Mesodermal cell (in vitro differentiated cells): ENCODE measurements around the gene ZCWPW1.

Source experiments
- H3K27ac ChIP-seq: 2 replicates; pipeline ENCODE4 v1.7.0; 2013; ENCODE audit warnings: mild to moderate bottlenecking, low read depth, low read length, moderate library complexity; ENCODE audit not compliant: severe bottlenecking
- H3K36me3 ChIP-seq: 2 replicates; pipeline ENCODE4 v1.7.1; 2013; ENCODE audit warnings: mild to moderate bottlenecking, low read length, moderate library complexity; ENCODE audit not compliant: control insufficient read depth, insufficient read depth
- H3K4me1 ChIP-seq: one replicate; pipeline ENCODE4 v1.7.1; 2013; ENCODE audit warnings: mild to moderate bottlenecking, low read length; ENCODE audit not compliant: insufficient read depth, control insufficient read depth, poor library complexity, severe bottlenecking
- H3K4me3 ChIP-seq: 2 replicates; pipeline ENCODE4 v1.7.0; 2013; ENCODE audit warnings: low read length, control low read depth, mild to moderate bottlenecking; ENCODE audit not compliant: insufficient read depth, poor library complexity, severe bottlenecking; ENCODE audit errors: extremely low read depth
- H3K9me3 ChIP-seq: 2 replicates; pipeline ENCODE4 v1.7.1; 2013; ENCODE audit warnings: mild to moderate bottlenecking, low read length, moderate library complexity; ENCODE audit not compliant: control insufficient read depth
- WGBS, 2 experiments: methylation state at CpG; one replicate each; pipeline ENCODE4 v1.1.5; 2013; ENCODE audit warnings: missing lambda C conversion rate in 2 of 2; ENCODE audit not compliant: insufficient coverage in 2 of 2; 5-methylcytosine and 5-hydroxymethylcytosine counted together

Gene ZCWPW1

GRCh38 chr7:100430493-100431285 is 2.2 kb upstream of the ZCWPW1 start:
- H3K36me3 ChIP-seq, result peaks cover 50% of the 10 kb centered on the region
- WGBS, 2 experiments, result 45 to 69% methylated on average over 23 to 24 of the region's 31 CpGs
- H3K4me3 ChIP-seq, result peak overlapping the region; percentile 78
- H3K9me3 ChIP-seq, result peaks cover 4% of the 10 kb centered on the region
- peak overlapping the region; percentile 99 for H3K27ac ChIP-seq
- H3K4me1 ChIP-seq, result peaks cover 15% of the 10 kb centered on the region

GRCh38 chr7:100429637-100430492 is 1.4 kb upstream of the ZCWPW1 start, which contains the start of gene MEPCE:
TSS of gene MEPCE (plus strand) at chr7:100429831. CDS start at chr7:100430019, 188 bp downstream.
- H3K9me3 ChIP-seq, result peaks cover 4% of the 10 kb centered on the region
- H3K4me3 ChIP-seq, result peak within 1 kb of the TSS; percentile 78
- 0 to 1% methylated on average over 47 to 65 of the region's 95 CpGs for WGBS, 2 experiments
- H3K4me1 ChIP-seq, result peaks cover 15% of the 10 kb centered on the region
- H3K27ac ChIP-seq, result peak within 1 kb of the TSS; percentile 99
- peaks cover 44% of the 10 kb centered on the region for H3K36me3 ChIP-seq

DNA sequence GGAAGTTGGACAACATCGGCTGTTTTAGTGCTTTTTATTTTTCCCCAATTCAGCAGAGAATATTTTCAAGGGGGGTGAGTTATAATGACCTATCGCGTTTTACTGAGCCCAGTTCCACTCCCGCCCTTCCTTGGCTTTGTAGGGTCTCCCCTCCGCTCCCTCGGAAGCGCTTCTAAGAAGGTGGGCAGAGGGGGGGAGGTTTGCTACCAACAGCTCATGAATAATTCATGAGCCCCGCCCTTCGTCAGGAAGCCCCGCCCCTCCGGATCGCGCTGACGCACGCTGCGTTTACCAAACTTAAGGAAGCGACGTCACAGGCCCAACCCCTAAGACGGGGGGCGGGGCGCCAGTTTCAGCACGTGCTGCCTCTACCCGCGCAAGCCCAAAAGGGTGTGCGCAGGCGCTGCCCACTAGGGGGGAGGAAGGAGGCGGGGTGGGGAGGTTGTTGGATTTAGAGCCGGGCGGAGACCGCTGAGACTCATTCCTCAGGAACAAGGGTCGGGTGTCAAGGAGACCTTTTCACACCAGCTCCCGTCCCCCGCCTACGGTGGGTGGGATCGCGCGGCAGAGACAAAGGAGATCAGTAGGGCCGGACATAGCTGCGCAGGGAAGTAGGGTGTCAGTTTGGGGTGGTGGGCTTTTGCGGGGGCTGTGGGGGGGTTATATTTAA is 599 bp upstream of the ZCWPW1 start:
- WGBS, 2 experiments, result 0% methylated on average over 13 to 37 of the region's 40 CpGs
- H3K36me3 ChIP-seq, result peaks cover 36% of the 10 kb centered on the region
- peak overlapping the region; percentile 78 for H3K4me3 ChIP-seq
- H3K27ac ChIP-seq, result peak overlapping the region; percentile 99
- H3K4me1 ChIP-seq, result peaks cover 15% of the 10 kb centered on the region
- peaks cover 4% of the 10 kb centered on the region for H3K9me3 ChIP-seq

GRCh38 chr7:100427762-100428198 is 723 bp downstream of the ZCWPW1 start:
- Histone ChIP-seq H3K9me3 (peaks cover 4% of the 10 kb centered on the region), H3K4me1 (peaks cover 15% of the 10 kb centered on the region), H3K4me3 (peak overlapping the region; percentile 78), H3K27ac (no peak overlapping the region), H3K36me3 (peaks cover 23% of the 10 kb centered on the region)
- 74 to 76% methylated on average over 8 to 12 of the region's 16 CpGs for WGBS, 2 experiments

DNA sequence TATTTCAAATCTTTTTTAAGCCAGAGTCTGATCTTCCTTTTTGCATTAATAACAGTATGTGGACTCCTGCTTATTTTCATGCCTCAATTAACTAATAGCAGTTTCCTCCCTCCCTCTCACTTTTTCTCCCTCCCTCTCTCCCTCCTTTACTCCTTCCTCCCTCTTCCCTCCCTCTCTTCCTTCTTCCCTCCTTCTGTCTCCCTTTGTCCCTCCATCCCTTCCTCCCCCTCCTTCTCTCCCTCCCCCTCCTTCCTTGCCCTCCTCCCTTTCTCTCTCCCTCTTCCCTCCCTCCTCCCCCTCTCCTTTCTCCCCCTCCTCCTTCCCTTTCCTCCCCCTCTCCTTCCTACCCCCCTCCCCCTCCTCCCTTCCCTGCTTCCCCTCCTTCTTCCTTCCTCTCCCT is 2.0 kb downstream of the ZCWPW1 start:
- H3K4me3 ChIP-seq, result no peak overlapping the region
- H3K9me3 ChIP-seq, result peaks cover 4% of the 10 kb centered on the region
- H3K4me1 ChIP-seq, result peaks cover 9% of the 10 kb centered on the region
- H3K36me3 ChIP-seq, result peaks cover 10% of the 10 kb centered on the region
- H3K27ac ChIP-seq, result no peak overlapping the region

- Histone ChIP-seq H3K9me3 (peaks cover 4% of the 10 kb centered on the region), H3K27ac (no peak overlapping the region), H3K4me3 (no peak overlapping the region), H3K36me3 (no peaks in the 10 kb centered on the region), H3K4me1 (no peaks in the 10 kb centered on the region)
- WGBS, 2 experiments, result no CpG with 5 or more reads among the region's 1 CpG
Observed at GRCh38 chr7:100425347-100425746, 3.2 kb downstream of the ZCWPW1 start.

- WGBS, 2 experiments, result 77 to 80% methylated on average over 2 to 3 of the region's 6 CpGs
- no peak overlapping the region for H3K4me3 ChIP-seq
- no peak overlapping the region for H3K27ac ChIP-seq
- peaks cover 4% of the 10 kb centered on the region for H3K9me3 ChIP-seq
- no peaks in the 10 kb centered on the region for H3K4me1 ChIP-seq
- no peaks in the 10 kb centered on the region for H3K36me3 ChIP-seq
Observed at GRCh38 chr7:100423315-100423714, 5.2 kb downstream of the ZCWPW1 start.

DNA sequence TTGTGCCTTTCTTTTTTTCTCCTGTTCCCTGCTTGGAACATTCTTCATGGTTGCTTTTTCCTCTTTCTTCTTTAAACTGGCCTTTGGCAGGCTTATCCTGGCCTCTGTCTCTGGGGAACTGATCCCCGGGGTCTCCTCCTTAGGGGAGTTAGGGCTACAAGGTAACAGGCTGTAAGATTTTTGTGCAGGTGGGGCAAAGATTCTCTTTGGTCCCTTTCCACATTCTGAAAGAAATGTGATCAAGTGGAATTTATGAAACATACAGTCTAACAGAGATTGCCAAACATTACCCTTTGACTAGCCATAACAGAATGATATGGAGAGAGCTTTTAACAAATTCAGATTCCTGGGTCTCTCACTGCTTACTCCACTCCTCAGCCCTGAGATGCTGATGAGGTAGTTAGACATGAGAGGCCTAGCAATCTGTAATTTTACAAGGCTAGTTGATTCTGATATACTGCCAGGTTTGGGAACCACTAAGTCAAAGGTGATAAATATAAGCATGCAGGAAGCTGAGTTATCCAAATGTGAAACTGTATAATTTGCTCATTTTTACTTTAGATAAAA is 8.8 kb downstream of the ZCWPW1 start:
- H3K4me3 ChIP-seq, result no peak overlapping the region
- H3K27ac ChIP-seq, result no peak overlapping the region
- H3K4me1 ChIP-seq, result no peaks in the 10 kb centered on the region
- WGBS, 2 experiments, result 75% methylated on average over 1 of the region's 1 CpG; no CpG with 5 or more reads in 1 of the 2 experiments
- no peaks in the 10 kb centered on the region for H3K36me3 ChIP-seq
- no peaks in the 10 kb centered on the region for H3K9me3 ChIP-seq

DNA sequence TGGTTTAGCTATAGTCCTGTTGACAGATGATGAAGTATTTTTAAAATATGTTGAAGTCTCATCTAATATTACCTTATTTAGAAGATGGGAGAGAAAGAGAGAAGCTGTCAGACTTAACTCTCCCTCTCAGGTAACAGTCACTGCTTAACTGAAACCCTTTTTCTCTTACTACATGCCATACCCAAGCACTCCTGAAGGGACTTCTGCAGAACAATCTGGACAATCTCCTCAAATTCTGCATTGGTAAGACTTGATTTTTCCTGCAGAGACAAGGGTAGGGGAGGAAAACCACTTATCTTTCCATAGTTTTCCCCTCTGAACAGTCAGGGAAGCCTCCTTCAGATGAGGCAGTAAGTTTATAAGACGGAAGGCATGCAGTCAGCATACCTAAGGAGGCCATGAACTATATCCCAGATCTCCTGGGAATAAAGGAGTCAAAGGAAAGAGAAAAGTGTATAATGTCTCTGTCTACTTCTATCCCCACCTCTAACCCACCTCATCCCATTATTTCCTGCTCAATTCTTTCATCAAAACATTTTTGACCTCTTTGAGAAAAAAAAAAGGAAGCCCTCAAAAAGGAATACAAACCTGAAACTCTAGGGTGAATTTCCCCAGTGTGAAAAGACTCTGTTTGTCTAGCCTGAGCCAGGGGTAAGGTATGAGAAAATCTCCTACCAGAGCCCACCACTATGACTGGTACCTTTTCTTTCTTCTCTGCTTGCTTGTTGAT is 9.4 kb downstream of the ZCWPW1 start:
- Histone ChIP-seq H3K27ac (no peak overlapping the region), H3K36me3 (no peaks in the 10 kb centered on the region), H3K9me3 (no peaks in the 10 kb centered on the region), H3K4me3 (no peak overlapping the region), H3K4me1 (no peaks in the 10 kb centered on the region)
- WGBS, 2 experiments, result no CpG with 5 or more reads among the region's 1 CpG

DNA sequence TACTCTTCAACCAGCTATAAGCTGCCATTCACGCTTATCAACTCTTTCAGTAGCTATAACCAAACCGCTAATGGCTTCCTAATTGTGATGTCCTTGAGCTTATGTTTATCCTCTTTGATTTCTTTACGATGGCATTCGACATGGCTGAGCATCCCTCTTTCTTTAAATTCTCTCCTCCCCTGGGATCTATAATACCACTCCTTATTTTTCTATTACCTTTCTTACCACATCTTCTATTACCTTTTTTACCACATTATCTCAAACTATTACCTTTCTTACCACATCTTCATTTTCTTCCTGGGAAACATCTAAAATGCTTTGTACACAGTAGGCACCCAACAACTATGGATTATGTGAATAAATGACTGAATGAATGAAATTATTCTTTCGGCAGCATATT is 13.1 kb downstream of the ZCWPW1 start:
- no peaks in the 10 kb centered on the region for H3K4me1 ChIP-seq
- H3K4me3 ChIP-seq, result no peak overlapping the region
- no peak overlapping the region for H3K27ac ChIP-seq
- no peaks in the 10 kb centered on the region for H3K9me3 ChIP-seq
- H3K36me3 ChIP-seq, result no peaks in the 10 kb centered on the region
- WGBS, 2 experiments, result 90 to 92% methylated on average over 4 of the region's 5 CpGs
